Small intestine (tissue), 7 donors: ENCODE measurements around the gene SLC39A10. TPM values are rescaled to one million over a fixed set of nuclear protein-coding genes. Genes with fewer than 3 reads are reported as not detected.

Experiments
- DNase-seq, 2 donors: peaks; one replicate each; pipeline versions ENCODE4 v3.0.0 to v3.0.0-alpha.2; 2013
- FAIRE-seq: peaks from 2 replicates; lab custom pipeline; 2012; peaks lifted over from hg19 to GRCh38; lab: Jason Lieb, UNC
- H3K27ac ChIP-seq, 3 donors: one replicate each; pipeline ENCODE4 v1.5.1; 2013; ENCODE audit warnings: low read length in 2 of 3, mild to moderate bottlenecking in 2 of 3, control low read depth in 1 of 3, inconsistent platforms in 1 of 3, low read depth in 1 of 3, moderate library complexity in 1 of 3
- H3K27me3 ChIP-seq, 3 donors: one replicate each; pipeline ENCODE4 v1.6.1; 2013; ENCODE audit warnings: low read length in 3 of 3, inconsistent platforms in 1 of 3; ENCODE audit not compliant: control insufficient read depth in 3 of 3, insufficient read depth in 3 of 3
- H3K36me3 ChIP-seq, 3 donors: one replicate each; pipeline ENCODE4 v1.6.1; 2013; ENCODE audit warnings: low read length in 3 of 3, inconsistent platforms in 1 of 3, low read depth in 1 of 3, mild to moderate bottlenecking in 1 of 3, moderate library complexity in 1 of 3; ENCODE audit not compliant: control insufficient read depth in 3 of 3, insufficient read depth in 2 of 3
- H3K4me1 ChIP-seq, 3 donors: one replicate each; pipeline ENCODE4 v1.6.1; 2013; ENCODE audit warnings: low read length in 2 of 3, inconsistent platforms in 1 of 3, low read depth in 1 of 3, mild to moderate bottlenecking in 1 of 3, moderate library complexity in 1 of 3; ENCODE audit not compliant: control insufficient read depth in 3 of 3, insufficient read depth in 2 of 3
- H3K4me3 ChIP-seq, 3 donors: one replicate each; pipeline ENCODE4 v1.5.1; 2013; ENCODE audit warnings: low read length in 3 of 3, control low read depth in 1 of 3, inconsistent platforms in 1 of 3, low read depth in 1 of 3, mild to moderate bottlenecking in 1 of 3, moderate library complexity in 1 of 3
- H3K9me3 ChIP-seq, 2 donors: one replicate each; pipeline ENCODE4 v1.6.1; 2013; ENCODE audit warnings: low read depth in 1 of 2, low read length in 1 of 2; ENCODE audit not compliant: control insufficient read depth in 2 of 2, insufficient read depth in 1 of 2
- WGBS, 3 donors: extraction: QIAGEN DNeasy Blood & Tissue Kit; methylation state at CpG; one replicate each; pipeline ENCODE4 v1.1.7; 2013; 5-methylcytosine and 5-hydroxymethylcytosine counted together
- polyA plus RNA-seq, 4 donors: library from polyadenylated mRNA; stranded (reverse) in 3 of 4; unstranded in 1 of 4; fragments of 200-250 nt in 3 of 4; fragments of 120-200 nt in 1 of 4; gene quantifications; one replicate each; pipeline versions ENCODE4 v1.2.1 to v1.2.3, GENCODE V29; 2013
- donor health status: healthy with polysubstance abuse.
- donor health status: control.
- donor health status: control.
- donor health status: Bipolar disorder and iron deficiency.
- donor health status: healthy.

The SLC39A10 gene
- polyA plus RNA-seq, 4 donors, result 0.89 to 24.6 (median 7.3) TPM

GRCh38 chr2:195622966-195623365, 34.1 kb upstream of the SLC39A10 start:
- no peak for FAIRE-seq

GRCh38 chr2:195626507-195626906, 30.5 kb upstream of the SLC39A10 start:
- no peak for DNase-seq
- no peaks in the 10 kb centered on the region for H3K27me3 ChIP-seq
- H3K4me3 ChIP-seq, result no peak overlapping the region
- no peaks in the 10 kb centered on the region for H3K9me3 ChIP-seq
- no peaks in the 10 kb centered on the region for H3K36me3 ChIP-seq
- H3K4me1 ChIP-seq, result no peaks in the 10 kb centered on the region
- WGBS, 3 donors, result 75 to 83% (median 77%) methylated on average over 2 of the region's 2 CpGs
- no peak overlapping the region for H3K27ac ChIP-seq
- FAIRE-seq, result no peak

More at GRCh38 chr2:195622966-195623365, 34.1 kb upstream of the SLC39A10 start:
- Histone ChIP-seq H3K36me3 (no peaks in the 10 kb centered on the region), H3K27me3 (no peaks in the 10 kb centered on the region), H3K4me1 (no peaks in the 10 kb centered on the region), H3K4me3 (no peak overlapping the region), H3K9me3 (no peaks in the 10 kb centered on the region), H3K27ac (no peak overlapping the region)
- no peak for DNase-seq

- Histone ChIP-seq H3K4me1 (no peaks in the 10 kb centered on the region), H3K4me3 (no peak overlapping the region), H3K27me3 (no peaks in the 10 kb centered on the region), H3K27ac (no peak overlapping the region), H3K9me3 (peaks cover 0 to 7% of the 10 kb centered on the region in 2 donors), H3K36me3 (no peaks in the 10 kb centered on the region)
- 93 to 100% (median 96%) methylated on average over 1 of the region's 1 CpG for WGBS, 3 donors
- no peak for DNase-seq
- FAIRE-seq, result no peak
Observed at GRCh38 chr2:195628666-195629065, 28.4 kb upstream of the SLC39A10 start.

GRCh38 chr2:195632856-195633572, 24.0 kb upstream of the SLC39A10 start:
- no peaks in the 10 kb centered on the region for H3K27me3 ChIP-seq
- FAIRE-seq, result no peak
- no peaks in the 10 kb centered on the region for H3K4me1 ChIP-seq
- no peak overlapping the region for H3K27ac ChIP-seq
- no peak overlapping the region for H3K4me3 ChIP-seq
- no peak for DNase-seq
- H3K9me3 ChIP-seq, result peaks cover 0 to 7% of the 10 kb centered on the region in 2 donors
- WGBS, 3 donors, result 92 to 95% (median 95%) methylated on average over 10 of the region's 10 CpGs
- no peaks in the 10 kb centered on the region for H3K36me3 ChIP-seq

- Histone ChIP-seq H3K9me3 (peaks cover 0 to 7% of the 10 kb centered on the region in 2 donors), H3K27ac (no peak overlapping the region), H3K4me1 (no peaks in the 10 kb centered on the region), H3K36me3 (no peaks in the 10 kb centered on the region), H3K27me3 (no peaks in the 10 kb centered on the region), H3K4me3 (no peak overlapping the region)
- WGBS, 3 donors, result 96 to 97% (median 97%) methylated on average over 4 of the region's 4 CpGs
- DNase-seq (no peak), FAIRE-seq (no peak)
Observed at GRCh38 chr2:195633573-195633870, 23.5 kb upstream of the SLC39A10 start.

- 18 to 73% (median 50%) methylated on average over 3 of the region's 3 CpGs for WGBS, 3 donors
- H3K36me3 ChIP-seq, result no peaks in the 10 kb centered on the region
- H3K4me1 ChIP-seq, result no peaks in the 10 kb centered on the region
- peaks cover 0 to 7% of the 10 kb centered on the region in 2 donors for H3K9me3 ChIP-seq
- H3K27me3 ChIP-seq, result no peaks in the 10 kb centered on the region
- FAIRE-seq (no peak), DNase-seq (no peak)
- no peak overlapping the region for H3K4me3 ChIP-seq
- no peak overlapping the region for H3K27ac ChIP-seq
Observed at GRCh38 chr2:195633974-195634373, 23.1 kb upstream of the SLC39A10 start.

- Histone ChIP-seq H3K9me3 (peaks cover 0 to 7% of the 10 kb centered on the region in 2 donors), H3K27ac (no peak overlapping the region), H3K4me3 (no peak overlapping the region), H3K4me1 (no peaks in the 10 kb centered on the region), H3K36me3 (no peaks in the 10 kb centered on the region), H3K27me3 (no peaks in the 10 kb centered on the region)
- DNase-seq (no peak), FAIRE-seq (no peak)
Observed at GRCh38 chr2:195636890-195637289, 20.1 kb upstream of the SLC39A10 start.

GRCh38 chr2:195638750-195639149, 18.3 kb upstream of the SLC39A10 start:
- H3K27ac ChIP-seq, result no peak overlapping the region
- FAIRE-seq (no peak), DNase-seq (no peak)
- H3K9me3 ChIP-seq, result no peaks in the 10 kb centered on the region
- H3K36me3 ChIP-seq, result no peaks in the 10 kb centered on the region
- H3K27me3 ChIP-seq, result no peaks in the 10 kb centered on the region
- WGBS, 3 donors, result 86 to 96% (median 92%) methylated on average over 4 of the region's 4 CpGs
- H3K4me3 ChIP-seq, result no peak overlapping the region
- H3K4me1 ChIP-seq, result peaks cover 0 to 5% (median 0%) of the 10 kb centered on the region in 3 donors
